Vagina (tissue), 2 donors: ENCODE data around the gene LIPM. TPM values are rescaled to one million over a fixed set of nuclear protein-coding genes. Genes with fewer than 3 reads are reported as not detected.
A peak's percentile ranks its signal among the peaks of the same experiment; 100 is the strongest.
"Not testable (repeated sequence)": the region's sequence is repeated elsewhere in the genome, so short reads cannot be mapped to it uniquely, and the experiment has no call there.

Experiments
- DNase-seq, 2 donors: peaks; one replicate each; pipeline ENCODE4 v3.0.0-alpha.2; 2017; ENCODE audit errors: extremely low spot score in 2 of 2
- H3K27ac ChIP-seq: fragments of 200-600 bp; sonication (generic); one replicate; pipeline ENCODE4 v1.5.1; 2019
- H3K27me3 ChIP-seq: fragments of 200-600 bp; sonication (generic); one replicate; pipeline ENCODE4 v1.5.1; 2019
- H3K36me3 ChIP-seq, 2 donors: fragments of 200-600 bp; sonication (generic); one replicate each; pipeline ENCODE4 v1.5.1; 2017 to 2019
- H3K4me1 ChIP-seq: fragments of 200-600 bp; sonication (generic); one replicate; pipeline ENCODE4 v1.5.1; 2019
- H3K4me3 ChIP-seq, 2 donors: fragments of 200-600 bp; sonication (generic); 1 replicate in 1 of 2; 2 replicates in 1 of 2; pipeline ENCODE4 v1.5.1; 2016 to 2019
- H3K9me3 ChIP-seq: fragments of 200-600 bp; sonication (generic); one replicate; pipeline ENCODE4 v1.5.1; 2019
- POLR2A ChIP-seq, 2 donors: fragments of 450-650 bp; IDR thresholded peaks; one replicate each; pipeline ENCODE4 v1.6.1; 2017; ENCODE audit warnings: antibody characterized with exemption in 2 of 2, mild to moderate bottlenecking in 2 of 2, moderate library complexity in 2 of 2
- POLR2AphosphoS5 ChIP-seq, 2 donors: sonication (generic); formaldehyde crosslinking; IDR thresholded peaks; one replicate each; pipeline ENCODE4 v1.9.0; 2017; ENCODE audit warnings: antibody characterized with exemption in 2 of 2, mild to moderate bottlenecking in 2 of 2, low read depth in 1 of 2; ENCODE audit not compliant: insufficient read depth in 1 of 2
- intact Hi-C: fragments of 100-400 bp; cut with DNase I; formaldehyde crosslinking; loops from one replicate; pipeline ENCODE4 v1.15.1; 2023
- total RNA-seq: library from RNA; depleted of rRNA; stranded (reverse); fragments of >200 nt; gene quantifications from one replicate; pipeline ENCODE4 v1.2.3, GENCODE V29; 2016
- TF ChIP-seq, protein P1 (sequence below), 3 experiments: fragments of 450-650 bp in 2 of 3; fragments of 200-600 bp in 1 of 3; sonication (generic) in 1 of 3; IDR thresholded peaks; one replicate each; pipeline ENCODE4 v1.5.1; 2017 to 2019; ENCODE audit warnings: antibody characterized with exemption in 3 of 3, mild to moderate bottlenecking in 2 of 3, moderate library complexity in 2 of 3

LIPM gene
- total RNA-seq, 1 donor from 2014 or later = not detected

DNA sequence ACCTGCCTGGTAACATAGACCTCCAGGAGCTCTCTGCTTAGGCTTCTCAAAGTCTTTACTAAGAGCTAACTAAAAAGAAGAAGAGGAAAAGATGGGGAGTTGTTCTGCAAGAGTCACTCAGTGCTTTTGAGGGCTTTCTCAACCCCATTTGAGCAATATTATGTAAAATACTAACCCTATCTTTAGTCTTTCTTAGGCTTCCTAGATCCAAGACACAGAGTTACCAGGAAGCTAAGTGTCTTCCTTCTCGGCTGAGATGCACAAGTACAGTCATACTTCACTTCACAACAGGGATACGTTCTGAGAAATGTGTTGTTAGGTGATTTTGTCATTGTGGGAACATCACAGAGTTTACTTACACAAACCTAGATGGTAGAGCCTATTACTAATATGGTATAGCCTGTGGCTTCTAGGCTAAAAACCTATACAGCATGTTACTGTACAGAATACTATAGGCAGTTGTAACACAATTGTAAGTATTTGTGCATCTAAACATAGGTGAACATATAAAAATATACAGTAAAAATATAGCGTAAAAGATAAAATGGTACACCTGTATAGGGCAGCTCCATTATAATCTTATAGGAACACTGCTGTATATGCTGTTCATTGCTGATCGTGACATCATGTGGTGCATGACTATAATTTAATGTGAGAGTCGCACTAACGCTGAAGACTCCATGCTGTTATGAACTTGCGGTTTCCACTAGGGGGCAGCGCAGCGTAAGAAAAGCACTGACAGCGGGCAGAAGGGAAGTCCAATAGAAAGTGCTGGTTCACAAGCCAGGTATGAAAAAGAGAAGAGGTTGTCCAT, 32.8 kb downstream of the LIPM start:
- Histone ChIP-seq H3K27me3 (no peaks in the 10 kb centered on the region), H3K36me3 (no peaks in the 10 kb centered on the region), H3K9me3 (no peaks in the 10 kb centered on the region), H3K4me1 (no peaks in the 10 kb centered on the region), H3K27ac (no peak overlapping the region), H3K4me3 (no peak overlapping the region)
- DNase-seq = no peak
- TF ChIP-seq, protein P1, sequence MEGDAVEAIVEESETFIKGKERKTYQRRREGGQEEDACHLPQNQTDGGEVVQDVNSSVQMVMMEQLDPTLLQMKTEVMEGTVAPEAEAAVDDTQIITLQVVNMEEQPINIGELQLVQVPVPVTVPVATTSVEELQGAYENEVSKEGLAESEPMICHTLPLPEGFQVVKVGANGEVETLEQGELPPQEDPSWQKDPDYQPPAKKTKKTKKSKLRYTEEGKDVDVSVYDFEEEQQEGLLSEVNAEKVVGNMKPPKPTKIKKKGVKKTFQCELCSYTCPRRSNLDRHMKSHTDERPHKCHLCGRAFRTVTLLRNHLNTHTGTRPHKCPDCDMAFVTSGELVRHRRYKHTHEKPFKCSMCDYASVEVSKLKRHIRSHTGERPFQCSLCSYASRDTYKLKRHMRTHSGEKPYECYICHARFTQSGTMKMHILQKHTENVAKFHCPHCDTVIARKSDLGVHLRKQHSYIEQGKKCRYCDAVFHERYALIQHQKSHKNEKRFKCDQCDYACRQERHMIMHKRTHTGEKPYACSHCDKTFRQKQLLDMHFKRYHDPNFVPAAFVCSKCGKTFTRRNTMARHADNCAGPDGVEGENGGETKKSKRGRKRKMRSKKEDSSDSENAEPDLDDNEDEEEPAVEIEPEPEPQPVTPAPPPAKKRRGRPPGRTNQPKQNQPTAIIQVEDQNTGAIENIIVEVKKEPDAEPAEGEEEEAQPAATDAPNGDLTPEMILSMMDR (IDR thresholded peaks at IDR 0.05) = peak; percentile 72 to 90 (median 81)
- TF ChIP-seq POLR2AphosphoS5 (IDR thresholded peaks at IDR 0.05; ENCODE audit: insufficient read depth in 1 of 2, low read depth in 1 of 2) (peak in 1 of 2 donors; percentile 67), POLR2A (IDR thresholded peaks at IDR 0.05) (no peak)
- intact Hi-C loops = loop anchor here (2.0 to 10.0 kb wide), 2 partner anchors 89 to 379 kb away; no protein-coding TSS in a partner anchor

DNA sequence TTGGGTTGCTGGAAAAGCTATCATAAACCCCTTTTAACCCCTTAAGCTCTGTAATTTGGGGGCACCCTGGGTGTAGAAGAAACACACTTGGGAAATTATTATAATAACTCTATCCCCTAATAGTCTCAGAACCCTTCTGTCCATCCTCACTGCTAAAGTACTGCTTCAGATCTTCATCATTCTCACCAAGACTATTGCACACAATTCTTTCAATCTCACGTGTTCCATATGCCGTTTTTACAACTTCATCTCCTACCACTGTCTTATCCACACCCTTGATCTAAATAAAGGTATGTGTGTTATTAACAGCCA, 33.3 kb downstream of the LIPM start:
- no peak overlapping the region for H3K27ac ChIP-seq
- intact Hi-C loops = loop anchor here (2.0 to 10.0 kb wide), 2 partner anchors 89 to 379 kb away; no protein-coding TSS in a partner anchor
- H3K9me3 ChIP-seq = no peaks in the 10 kb centered on the region
- no peak for TF ChIP-seq POLR2A (IDR thresholded peaks at IDR 0.05)
- no peak for TF ChIP-seq POLR2AphosphoS5 (IDR thresholded peaks at IDR 0.05; ENCODE audit: insufficient read depth in 1 of 2, low read depth in 1 of 2)
- TF ChIP-seq, protein P1 (IDR thresholded peaks at IDR 0.05) = no peak
- no peak for DNase-seq
- no peaks in the 10 kb centered on the region for H3K4me1 ChIP-seq
- no peaks in the 10 kb centered on the region for H3K27me3 ChIP-seq
- H3K4me3 ChIP-seq = no peak overlapping the region
- no peaks in the 10 kb centered on the region for H3K36me3 ChIP-seq

DNA sequence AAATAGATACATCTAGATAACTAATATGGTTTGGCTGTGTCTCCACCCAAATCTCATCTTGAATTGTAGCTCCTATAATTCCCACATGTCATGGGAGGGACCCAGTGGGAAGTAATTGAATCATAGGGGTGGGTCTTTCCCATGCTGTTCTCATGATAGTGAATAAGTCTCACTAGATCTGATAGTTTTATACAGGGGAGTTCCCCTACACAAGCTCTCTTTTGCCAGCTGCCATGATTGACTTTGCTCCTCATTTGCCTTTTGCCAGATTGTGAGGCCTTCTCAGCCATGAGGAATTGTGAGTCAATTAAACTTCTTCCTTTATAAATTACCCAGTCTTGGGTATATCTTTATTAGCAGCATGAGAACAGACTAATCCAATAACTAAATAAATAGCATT, 35.1 kb downstream of the LIPM start:
- intact Hi-C loops = loop anchor here (10.0 kb wide), 1 partner anchor 377 kb away; no protein-coding TSS in a partner anchor
- not testable (repeated sequence) for H3K27me3 ChIP-seq, H3K4me1 ChIP-seq, H3K4me3 ChIP-seq, H3K27ac ChIP-seq, DNase-seq, H3K9me3 ChIP-seq, H3K36me3 ChIP-seq

DNA sequence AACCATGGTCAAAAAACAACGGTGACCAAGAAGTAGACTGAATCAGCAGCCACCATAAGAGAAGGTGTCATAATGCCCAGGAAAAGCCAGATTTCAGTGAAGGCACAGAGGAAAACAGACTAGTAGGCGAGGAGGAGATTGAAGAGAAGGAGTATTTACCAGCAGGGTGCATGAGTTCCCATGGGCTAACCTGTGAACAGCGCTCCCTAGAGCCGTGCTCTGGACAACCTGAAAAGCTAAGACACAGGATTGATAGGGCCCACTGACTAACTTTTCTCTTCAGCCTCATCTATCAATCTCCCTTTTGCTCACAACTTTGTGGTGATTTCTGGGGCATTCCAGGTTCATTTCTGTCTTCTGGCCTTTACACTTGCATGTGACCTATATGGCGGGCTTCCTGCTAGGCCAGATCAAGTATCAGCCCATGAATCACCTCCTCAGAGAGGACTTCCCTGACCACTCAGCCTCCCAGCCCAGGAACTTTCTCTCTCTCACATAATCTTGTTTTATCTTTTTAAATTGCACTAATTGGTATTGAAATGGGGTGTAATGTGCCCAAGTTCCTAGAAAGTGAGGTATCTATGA, 36.3 kb downstream of the LIPM start:
- Histone ChIP-seq H3K27me3 (no peaks in the 10 kb centered on the region), H3K27ac (no peak overlapping the region), H3K9me3 (no peaks in the 10 kb centered on the region), H3K36me3 (no peaks in the 10 kb centered on the region), H3K4me3 (no peak overlapping the region), H3K4me1 (no peaks in the 10 kb centered on the region)
- intact Hi-C loops = loop anchor here (10.0 kb wide), 1 partner anchor 376 kb away; no protein-coding TSS in a partner anchor
- TF ChIP-seq POLR2A (IDR thresholded peaks at IDR 0.05) (no peak), POLR2AphosphoS5 (IDR thresholded peaks at IDR 0.05; ENCODE audit: insufficient read depth in 1 of 2, low read depth in 1 of 2) (no peak)
- TF ChIP-seq, protein P1 (IDR thresholded peaks at IDR 0.05) = no peak
- DNase-seq = no peak

DNA sequence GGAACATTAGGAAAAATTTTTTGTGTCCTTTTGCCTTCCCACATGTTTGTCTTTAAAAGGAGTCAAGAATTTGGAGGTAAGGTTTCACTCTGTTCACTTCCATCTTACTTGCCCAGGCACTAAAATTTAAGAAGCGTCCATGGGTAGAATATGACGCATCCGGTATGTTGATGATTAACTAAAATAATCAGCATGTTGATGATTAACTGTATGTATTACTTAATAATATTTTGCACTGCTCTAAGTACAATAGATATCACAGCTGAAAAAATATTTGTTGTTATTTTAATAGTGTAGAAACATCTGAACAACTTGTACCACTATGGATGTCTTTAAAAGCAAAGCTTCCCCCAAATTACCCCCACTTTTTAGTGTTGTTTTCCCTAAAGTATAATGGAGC, 37.6 kb downstream of the LIPM start:
- no peak overlapping the region for H3K27ac ChIP-seq
- no peaks in the 10 kb centered on the region for H3K9me3 ChIP-seq
- H3K27me3 ChIP-seq = no peaks in the 10 kb centered on the region
- TF ChIP-seq, protein P1 (IDR thresholded peaks at IDR 0.05) = no peak
- TF ChIP-seq POLR2AphosphoS5 (IDR thresholded peaks at IDR 0.05; ENCODE audit: insufficient read depth in 1 of 2, low read depth in 1 of 2) = no peak
- H3K4me1 ChIP-seq = no peaks in the 10 kb centered on the region
- no peak for DNase-seq
- intact Hi-C loops = no loop called here
- H3K4me3 ChIP-seq = no peak overlapping the region
- no peaks in the 10 kb centered on the region for H3K36me3 ChIP-seq
